BJ (cell line): ENCODE results near the gene ACSL4. TPM values are rescaled to one million over a fixed set of nuclear protein-coding genes. Genes with fewer than 3 reads are reported as not detected.
"Not testable (repeated sequence)": the region's sequence is repeated elsewhere in the genome, so short reads cannot be mapped to it uniquely, and the experiment has no call there.

ENCODE experiments used
- CTCF ChIA-PET: fragments of 350-600 bp; formaldehyde crosslinking; extraction: SDS; loops from one replicate; lab custom pipeline; 2021; ENCODE audit warnings: antibody characterized with exemption, inconsistent platforms; lab: Yijun Ruan, JAX
- POLR2A ChIA-PET: fragments of 300-600 bp; sonication (Branson Sonifier 250); formaldehyde crosslinking; extraction: SDS; loops from one replicate; lab custom pipeline; 2021; ENCODE audit warnings: antibody characterized with exemption; lab: Charles Lee
- DNase-seq: peaks from one replicate; pipeline ENCODE4 v3.0.0-alpha.2; 2011; ENCODE audit warnings: low read depth
- H3K27me3 ChIP-seq: 2 replicates; pipeline ENCODE4 v1.6.0; 2011; ENCODE audit warnings: low read length; ENCODE audit not compliant: control insufficient read depth, insufficient read depth
- H3K36me3 ChIP-seq: 2 replicates; pipeline ENCODE4 v1.5.1; 2011; ENCODE audit warnings: low read length; ENCODE audit not compliant: control insufficient read depth, insufficient read depth
- H3K4me3 ChIP-seq: 2 replicates; pipeline ENCODE4 v1.5.1; 2011; ENCODE audit warnings: low read depth, mild to moderate bottlenecking, control low read depth, low read length
- polyA plus RNA-seq: library from polyadenylated mRNA; depleted of rRNA; stranded (reverse); fragments of >200 nt; gene quantifications from 2 replicates; pipeline ENCODE4 v1.2.3, GENCODE V29; 2011
- TF ChIP-seq, protein P1 (sequence below): IDR thresholded peaks from 2 replicates; pipeline ENCODE4 v1.5.1; 2011; ENCODE audit warnings: low read depth, mild to moderate bottlenecking, control low read depth, inconsistent platforms, low read length, moderate library complexity; ENCODE audit not compliant: insufficient read depth

ACSL4 gene
- polyA plus RNA-seq, 1 experiment = 32.5 TPM

DNA sequence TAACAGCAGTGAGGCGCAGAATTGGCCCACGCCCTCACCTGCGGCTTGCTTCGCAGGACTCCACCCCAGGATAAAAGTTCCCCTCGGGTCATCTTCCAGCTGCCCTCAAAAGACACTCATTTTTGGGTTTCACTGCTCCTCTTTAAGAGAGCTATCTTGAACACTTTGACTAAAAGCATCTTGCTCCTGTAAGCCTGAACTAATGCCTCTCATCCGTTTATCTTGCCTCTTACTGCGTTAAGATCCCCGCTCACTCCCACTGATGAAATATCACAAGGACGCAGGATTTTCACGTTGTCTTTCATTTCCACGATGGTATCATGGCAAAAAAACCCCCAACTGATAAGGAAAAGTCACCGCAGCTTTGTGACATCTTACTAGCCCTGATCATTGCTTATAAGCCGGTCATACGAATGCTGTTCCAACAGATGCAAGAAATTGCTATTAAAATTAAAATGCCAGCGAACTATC lies 591 bp upstream of the ACSL4 start:
- POLR2A ChIA-PET = no interaction called here
- peak overlapping the region; percentile 91 for H3K4me3 ChIP-seq
- H3K27me3 ChIP-seq = no peaks in the 10 kb centered on the region
- CTCF ChIA-PET = interaction anchor here (1.7 to 2.6 kb wide), 2 partner anchors 123 to 157 kb away, joined by 4 to 12 read pairs; no protein-coding TSS in a partner anchor
- no peak for DNase-seq
- TF ChIP-seq, protein P1, sequence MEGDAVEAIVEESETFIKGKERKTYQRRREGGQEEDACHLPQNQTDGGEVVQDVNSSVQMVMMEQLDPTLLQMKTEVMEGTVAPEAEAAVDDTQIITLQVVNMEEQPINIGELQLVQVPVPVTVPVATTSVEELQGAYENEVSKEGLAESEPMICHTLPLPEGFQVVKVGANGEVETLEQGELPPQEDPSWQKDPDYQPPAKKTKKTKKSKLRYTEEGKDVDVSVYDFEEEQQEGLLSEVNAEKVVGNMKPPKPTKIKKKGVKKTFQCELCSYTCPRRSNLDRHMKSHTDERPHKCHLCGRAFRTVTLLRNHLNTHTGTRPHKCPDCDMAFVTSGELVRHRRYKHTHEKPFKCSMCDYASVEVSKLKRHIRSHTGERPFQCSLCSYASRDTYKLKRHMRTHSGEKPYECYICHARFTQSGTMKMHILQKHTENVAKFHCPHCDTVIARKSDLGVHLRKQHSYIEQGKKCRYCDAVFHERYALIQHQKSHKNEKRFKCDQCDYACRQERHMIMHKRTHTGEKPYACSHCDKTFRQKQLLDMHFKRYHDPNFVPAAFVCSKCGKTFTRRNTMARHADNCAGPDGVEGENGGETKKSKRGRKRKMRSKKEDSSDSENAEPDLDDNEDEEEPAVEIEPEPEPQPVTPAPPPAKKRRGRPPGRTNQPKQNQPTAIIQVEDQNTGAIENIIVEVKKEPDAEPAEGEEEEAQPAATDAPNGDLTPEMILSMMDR = no peak
- H3K36me3 ChIP-seq = no peaks in the 10 kb centered on the region

DNA sequence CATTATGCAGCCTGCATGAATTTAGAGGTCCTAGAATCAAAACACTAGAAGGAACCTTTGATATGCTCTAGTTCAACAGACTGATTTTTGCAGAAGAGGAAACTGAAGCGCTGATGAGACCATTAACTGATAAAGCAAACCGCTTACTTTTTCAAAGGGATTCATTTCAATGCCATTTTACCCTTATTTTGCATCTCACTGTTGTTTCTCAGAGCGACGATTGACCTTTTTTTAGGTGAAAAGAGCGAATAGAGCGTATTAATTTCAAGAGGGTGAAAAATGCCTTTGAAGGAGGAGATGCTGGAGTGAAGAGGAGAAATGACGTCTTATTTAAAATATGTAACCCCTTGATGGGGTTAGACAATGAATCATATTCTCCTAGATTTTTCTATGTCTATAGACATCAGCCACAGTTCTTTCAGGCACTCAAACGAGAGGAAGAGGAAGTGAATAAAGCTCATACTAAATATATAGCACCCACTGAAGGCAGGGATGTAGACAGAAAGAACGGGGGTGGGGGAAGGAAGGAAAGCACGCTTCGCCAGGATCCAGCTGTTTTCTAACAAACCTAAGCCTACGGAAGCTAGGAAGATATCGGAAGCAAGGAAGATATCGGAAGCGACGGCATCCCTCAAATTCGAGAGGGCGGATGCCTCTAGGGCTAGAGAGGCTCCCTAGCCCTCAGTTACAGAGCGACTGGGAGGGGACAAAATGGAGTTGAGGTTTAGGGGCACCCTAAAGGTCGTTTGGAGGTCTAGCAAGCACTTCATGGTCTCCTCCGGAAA lies 848 bp downstream of the ACSL4 start:
- Histone ChIP-seq H3K4me3 (peak overlapping the region; percentile 91), H3K36me3 (no peaks in the 10 kb centered on the region), H3K27me3 (no peaks in the 10 kb centered on the region)
- TF ChIP-seq, protein P1 = no peak
- CTCF ChIA-PET = interaction anchor here (2.6 kb wide), 1 partner anchor 125 kb away, joined by 12 read pairs; no protein-coding TSS in a partner anchor
- POLR2A ChIA-PET = interaction anchor here (0.5 kb wide), 1 partner anchor 92 kb away, joined by 12 read pairs; no protein-coding TSS in a partner anchor
- DNase-seq = no peak

DNA sequence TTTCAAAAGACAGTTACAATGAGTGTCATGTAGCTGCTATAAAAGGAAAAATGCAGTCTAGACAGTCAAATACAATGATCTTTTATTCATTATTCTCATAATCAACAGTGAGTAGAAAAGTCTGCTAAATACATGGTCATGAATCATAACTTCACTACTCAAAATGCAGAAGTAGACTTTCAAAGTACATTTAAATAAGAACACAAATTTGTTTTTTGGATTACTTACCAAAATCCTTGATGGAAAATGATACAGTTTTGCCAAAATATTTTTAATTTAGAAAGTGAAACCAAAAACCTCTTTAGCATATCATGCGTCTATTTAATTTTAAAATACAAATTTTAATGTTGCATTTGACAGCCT lies 4.9 kb downstream of the ACSL4 start:
- DNase-seq = no peak
- CTCF ChIA-PET = interaction anchor here (1.0 to 1.8 kb wide), 3 partner anchors 15 to 129 kb away, joined by 3 to 7 read pairs (median 7); no protein-coding TSS in a partner anchor
- Histone ChIP-seq H3K4me3 (no peak overlapping the region), H3K36me3 (no peaks in the 10 kb centered on the region), H3K27me3 (no peaks in the 10 kb centered on the region)
- TF ChIP-seq, protein P1 = no peak
- POLR2A ChIA-PET = no interaction called here

DNA sequence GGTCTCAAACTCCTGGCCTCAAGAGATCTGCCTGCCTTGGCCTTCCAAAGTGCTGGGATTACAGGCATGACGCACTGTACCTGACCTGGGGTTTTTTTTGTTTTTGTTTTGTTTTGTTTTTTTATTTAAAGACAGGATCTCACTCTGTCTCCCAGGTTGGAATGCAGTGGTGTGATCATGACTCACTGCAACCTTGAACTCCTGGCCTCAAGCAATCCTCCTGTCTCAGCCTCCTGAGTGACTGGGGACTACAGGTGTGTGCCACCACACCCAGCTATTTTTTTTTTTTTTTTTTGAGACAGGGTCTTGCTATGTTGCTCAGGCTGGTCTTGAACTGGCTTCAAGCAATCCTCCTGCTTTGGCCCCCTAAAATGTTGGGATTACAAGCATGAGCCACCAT lies 8.1 kb downstream of the ACSL4 start:
- H3K4me3 ChIP-seq, DNase-seq, H3K36me3 ChIP-seq, H3K27me3 ChIP-seq, CTCF ChIA-PET, POLR2A ChIA-PET: not testable (repeated sequence)

DNA sequence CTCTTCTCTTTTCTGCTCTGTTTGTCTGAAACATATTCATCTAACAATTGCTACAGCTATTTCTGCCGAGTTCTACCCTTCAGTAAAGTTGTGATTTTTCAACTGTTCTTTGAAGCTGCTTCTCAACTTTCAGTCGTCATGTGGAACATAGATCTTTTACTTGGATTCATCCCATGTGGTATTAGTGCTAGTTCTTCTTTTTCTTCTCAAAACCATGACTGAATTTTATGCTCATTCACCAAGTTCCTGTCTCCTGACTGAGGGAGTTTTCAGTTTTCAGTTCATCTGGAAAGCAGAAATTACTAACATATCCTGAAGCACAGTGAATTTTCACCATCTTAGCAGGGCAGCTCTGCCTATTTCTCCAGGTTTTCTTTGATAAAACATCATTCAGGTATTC lies 12.1 kb downstream of the ACSL4 start:
- POLR2A ChIA-PET = no interaction called here

More for the DNA sequence above, 12.1 kb downstream of the ACSL4 start:
- no peak overlapping the region for H3K4me3 ChIP-seq
- DNase-seq = no peak
- no peaks in the 10 kb centered on the region for H3K27me3 ChIP-seq
- TF ChIP-seq, protein P1 = no peak
- CTCF ChIA-PET = interaction anchor here (1.2 kb wide), 1 partner anchor 135 kb away, joined by 3 read pairs; no protein-coding TSS in a partner anchor
- no peaks in the 10 kb centered on the region for H3K36me3 ChIP-seq
